H4 (cell line): ENCODE results near the gene CPNE5. TPM values are rescaled to one million over a fixed set of nuclear protein-coding genes. Genes with fewer than 3 reads are reported as not detected.
"Not testable (repeated sequence)": the region's sequence is repeated elsewhere in the genome, so short reads cannot be mapped to it uniquely, and the experiment has no call there.

Experiments used
- DNase-seq: peaks from one replicate; pipeline ENCODE4 v3.0.0-alpha.2; 2015; ENCODE audit warnings: low spot score
- total RNA-seq: library from RNA; depleted of rRNA; stranded (reverse); fragments of >200 nt; shearing (Covaris generic); gene quantifications from 2 replicates; pipeline ENCODE4 v1.2.3, GENCODE V29; 2014

The CPNE5 gene
- total RNA-seq, 1 experiment from 2014 or later = not detected

DNA sequence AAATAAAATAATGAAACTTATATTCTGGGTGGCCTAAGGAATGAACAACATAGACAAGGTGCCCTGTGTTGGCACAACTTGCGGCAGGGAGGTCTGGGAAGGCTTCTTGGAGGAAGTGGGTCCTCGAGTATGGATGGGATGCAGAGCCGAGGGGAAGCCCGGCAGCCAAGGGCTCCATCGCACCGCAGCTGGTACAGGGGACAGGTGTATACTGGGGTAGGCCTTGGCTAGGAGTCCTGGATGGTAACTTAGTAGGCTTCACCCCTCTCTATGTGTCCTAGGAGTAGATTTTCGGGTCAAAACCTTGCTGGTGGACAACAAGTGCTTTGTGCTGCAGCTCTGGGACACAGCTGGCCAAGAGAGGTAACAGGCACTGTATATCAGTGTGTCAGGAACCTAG lies 113.7 kb downstream of the CPNE5 start:
- DNase-seq = no peak

DNA sequence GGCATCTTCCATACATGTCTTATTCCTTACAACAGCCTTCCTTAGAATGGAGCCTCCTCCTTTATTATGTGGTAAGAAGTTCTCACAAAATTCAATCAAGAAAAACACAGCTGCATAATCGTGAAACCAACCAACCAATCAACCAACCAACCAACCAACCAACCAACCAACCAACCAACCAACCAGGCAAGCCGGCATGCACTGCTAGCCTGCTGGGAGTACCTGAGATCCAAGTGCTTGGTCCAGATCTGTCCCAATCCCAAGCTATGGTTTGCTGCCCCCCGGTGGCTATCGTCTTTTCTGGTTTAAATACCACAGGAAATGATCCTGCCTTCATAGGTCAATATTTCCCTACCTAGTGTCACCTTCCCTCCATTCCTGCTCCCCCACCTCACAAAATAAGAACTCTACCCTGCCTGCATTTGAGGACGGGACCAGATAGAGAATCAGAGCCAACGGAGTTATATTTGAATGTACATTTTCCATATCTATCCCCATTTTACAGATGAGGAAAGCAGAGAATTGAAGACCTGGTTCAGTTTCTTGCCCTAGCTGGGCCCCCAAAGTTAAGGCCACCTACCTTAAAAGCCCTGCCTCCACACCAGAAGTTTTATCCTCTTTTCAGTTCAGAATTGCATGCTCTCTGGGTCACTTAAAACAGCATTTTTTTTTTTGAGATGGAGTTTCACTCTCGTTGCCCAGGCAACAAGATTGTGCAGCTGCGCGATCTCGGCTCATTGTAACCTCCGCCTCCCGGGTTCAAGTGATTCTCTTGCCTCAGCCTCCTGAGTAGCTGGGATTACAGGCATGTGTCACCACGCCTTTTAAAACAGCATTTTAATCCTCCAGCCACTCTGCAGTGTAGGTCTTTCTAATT lies 114.5 kb downstream of the CPNE5 start:
- DNase-seq = peak; percentile 59

DNA sequence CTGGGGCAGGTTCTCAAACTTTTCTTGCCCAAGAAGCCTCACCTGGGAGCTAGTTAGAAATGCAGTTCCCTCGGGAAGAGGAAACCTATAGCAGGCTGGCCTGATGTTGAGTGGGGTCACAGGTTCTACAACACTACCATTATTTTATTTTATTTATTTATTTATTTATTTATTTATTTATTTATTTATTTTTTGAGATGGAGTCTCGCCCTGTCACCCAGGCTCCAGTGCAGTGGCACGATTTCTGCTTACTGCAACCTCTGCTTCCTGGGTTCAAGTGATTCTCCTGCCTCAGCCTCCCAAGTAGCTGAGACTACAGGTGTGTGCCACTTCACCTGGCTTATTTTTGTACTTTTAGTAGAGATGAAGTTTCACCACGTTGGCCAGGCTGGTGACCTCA lies 115.3 kb downstream of the CPNE5 start:
- not testable (repeated sequence) for DNase-seq

DNA sequence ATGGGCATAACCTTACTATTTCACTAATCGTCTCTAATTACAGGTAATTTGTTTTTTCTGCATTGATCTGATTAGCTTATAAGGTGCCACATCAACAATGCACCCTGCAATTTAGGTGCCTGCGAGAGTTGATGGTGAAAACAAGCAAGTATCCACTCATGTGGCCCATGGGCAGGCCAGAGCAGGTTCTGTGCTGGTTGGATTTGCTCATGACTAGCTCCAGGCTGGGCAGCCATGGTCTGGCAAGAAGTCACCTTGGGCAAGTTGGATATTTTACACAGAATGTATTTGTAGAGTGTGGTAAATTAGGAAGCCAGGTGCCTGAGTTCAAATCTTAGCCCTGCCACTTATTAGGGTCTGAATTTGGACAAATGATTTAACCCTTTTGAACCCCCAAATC lies 116.4 kb downstream of the CPNE5 start:
- no peak for DNase-seq

DNA sequence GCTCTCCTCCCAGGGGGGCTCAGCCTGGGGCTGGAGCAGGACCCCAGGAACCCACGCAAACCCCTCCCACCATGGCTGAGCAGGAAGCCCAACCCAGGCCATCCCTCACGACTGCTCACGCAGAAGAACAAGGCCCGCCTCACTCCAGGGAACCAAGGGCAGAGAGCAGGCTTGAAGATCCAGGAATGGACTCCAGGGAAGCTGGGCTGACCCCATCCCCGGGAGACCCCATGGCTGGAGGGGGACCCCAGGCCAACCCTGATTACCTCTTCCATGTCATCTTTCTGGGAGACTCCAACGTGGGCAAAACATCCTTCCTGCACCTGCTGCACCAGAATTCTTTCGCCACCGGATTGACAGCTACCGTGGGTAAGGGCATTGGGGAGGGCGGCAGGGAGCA lies 116.9 kb downstream of the CPNE5 start:
- DNase-seq = no peak

DNA sequence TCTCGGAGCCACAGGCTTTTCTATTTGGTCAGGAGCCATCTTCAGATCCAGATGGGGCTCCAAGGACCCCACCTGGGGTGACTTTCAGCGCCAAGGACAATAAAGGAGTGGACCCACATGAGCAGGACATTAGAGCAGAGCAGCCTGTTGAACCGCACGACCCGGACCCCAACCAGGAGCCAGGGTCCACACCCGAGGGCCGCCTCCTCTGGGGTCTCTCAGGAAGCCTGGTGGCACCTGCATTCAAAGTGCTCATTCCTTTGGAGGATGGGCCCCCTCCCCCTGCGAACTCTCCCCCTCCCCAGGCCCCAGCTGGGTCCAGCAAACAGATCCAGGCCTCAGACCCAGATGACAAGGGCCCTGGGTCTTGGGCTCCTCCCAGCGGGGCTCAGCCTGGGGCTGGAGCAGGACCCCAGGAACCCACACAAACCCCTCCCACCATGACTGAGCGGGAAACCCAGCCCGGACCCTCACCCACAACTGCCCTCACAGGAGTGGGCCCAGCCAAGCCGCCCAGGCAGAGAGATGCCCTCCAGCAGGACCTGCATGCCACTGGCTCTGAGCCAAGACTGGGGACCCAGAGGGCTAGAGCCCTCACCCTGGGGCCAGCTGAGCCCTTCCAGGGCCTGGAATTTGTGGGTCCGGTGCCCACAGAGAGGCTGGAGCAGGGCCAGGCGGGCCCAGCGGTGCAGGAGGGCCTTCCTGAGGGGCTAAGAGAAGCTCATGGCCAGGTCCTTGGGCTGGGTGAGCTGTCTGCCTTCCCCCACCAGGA lies 117.7 kb downstream of the CPNE5 start:
- no peak for DNase-seq

DNA sequence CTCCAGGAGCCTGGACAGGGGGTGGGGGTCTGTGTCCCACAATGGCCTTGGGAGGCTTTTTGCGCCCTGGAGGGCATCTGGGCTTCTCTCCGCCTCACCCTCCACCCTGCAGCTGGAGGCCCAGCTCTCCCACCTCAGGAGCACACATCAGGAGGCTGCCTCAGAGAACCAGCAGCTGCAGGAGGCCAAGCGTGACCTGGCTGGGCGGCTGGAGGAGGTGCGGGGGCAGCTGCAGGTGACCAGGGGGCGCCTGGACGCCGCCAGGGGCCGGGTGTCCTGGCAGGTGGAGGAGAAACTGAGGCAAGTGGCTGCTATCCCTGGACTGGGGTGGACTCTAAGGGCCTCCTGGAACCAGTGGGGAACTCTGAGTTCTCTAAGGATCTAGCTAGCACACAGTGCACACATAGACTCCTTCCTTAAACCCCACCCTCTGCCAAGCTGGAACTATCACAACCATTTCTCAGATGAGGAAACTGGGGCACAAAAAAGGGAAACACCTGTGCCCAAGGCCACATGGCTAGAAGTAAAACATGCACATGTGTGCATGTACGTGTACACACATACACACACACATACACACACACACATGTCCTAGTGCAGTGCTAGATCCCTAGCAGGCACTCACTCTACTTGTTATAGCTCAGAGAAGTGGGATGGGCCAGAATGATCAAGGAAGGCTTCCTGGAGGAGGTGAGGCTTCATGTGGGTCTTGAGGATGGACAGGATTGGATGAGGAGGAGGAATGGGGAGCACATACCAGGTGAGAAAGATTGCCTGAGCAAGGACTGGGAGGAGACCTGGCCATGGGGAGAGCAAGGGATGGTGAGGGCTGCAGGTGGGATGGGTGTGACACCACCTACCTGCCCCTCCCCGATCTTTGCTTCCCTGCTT lies 118.7 kb downstream of the CPNE5 start:
- no peak for DNase-seq

DNA sequence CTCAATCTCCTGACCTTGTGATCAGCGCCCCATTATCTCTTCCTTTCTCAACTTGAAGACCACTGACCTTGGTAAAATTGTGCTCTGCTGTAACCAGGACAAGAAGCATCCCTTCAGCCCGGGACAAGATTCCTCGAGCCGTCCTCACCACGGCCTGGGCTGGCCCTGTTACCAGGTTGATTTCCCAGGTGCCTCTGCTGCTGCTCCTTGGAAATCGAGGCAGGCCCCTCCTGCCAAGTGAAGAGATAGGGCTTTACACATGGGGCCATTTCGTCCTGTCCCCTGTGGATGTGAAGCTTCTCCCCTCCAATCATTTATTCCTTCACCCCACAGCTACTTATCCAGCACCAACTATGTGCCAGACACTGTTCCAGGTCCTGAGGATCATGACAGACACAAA lies 120.1 kb downstream of the CPNE5 start:
- no peak for DNase-seq

DNA sequence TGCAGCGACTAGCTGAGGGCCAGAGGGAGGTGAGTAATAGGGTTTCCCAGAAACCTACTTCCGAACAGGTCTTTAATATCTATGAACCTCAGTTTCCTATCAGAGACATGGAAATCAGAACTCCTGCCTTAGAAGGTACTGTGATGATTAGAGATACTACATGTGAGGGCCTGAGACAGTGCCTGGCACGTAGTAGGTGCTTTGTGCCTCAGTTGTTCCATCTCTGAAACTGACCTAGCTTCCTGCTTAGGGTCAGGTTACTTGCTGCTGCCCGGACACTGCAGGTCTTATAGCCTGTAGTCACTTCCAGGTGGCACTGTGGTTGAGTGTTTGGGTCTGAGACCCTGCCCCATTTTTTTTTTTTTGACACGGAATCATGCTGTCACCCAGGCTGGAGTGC lies 120.7 kb downstream of the CPNE5 start:
- no peak for DNase-seq

DNA sequence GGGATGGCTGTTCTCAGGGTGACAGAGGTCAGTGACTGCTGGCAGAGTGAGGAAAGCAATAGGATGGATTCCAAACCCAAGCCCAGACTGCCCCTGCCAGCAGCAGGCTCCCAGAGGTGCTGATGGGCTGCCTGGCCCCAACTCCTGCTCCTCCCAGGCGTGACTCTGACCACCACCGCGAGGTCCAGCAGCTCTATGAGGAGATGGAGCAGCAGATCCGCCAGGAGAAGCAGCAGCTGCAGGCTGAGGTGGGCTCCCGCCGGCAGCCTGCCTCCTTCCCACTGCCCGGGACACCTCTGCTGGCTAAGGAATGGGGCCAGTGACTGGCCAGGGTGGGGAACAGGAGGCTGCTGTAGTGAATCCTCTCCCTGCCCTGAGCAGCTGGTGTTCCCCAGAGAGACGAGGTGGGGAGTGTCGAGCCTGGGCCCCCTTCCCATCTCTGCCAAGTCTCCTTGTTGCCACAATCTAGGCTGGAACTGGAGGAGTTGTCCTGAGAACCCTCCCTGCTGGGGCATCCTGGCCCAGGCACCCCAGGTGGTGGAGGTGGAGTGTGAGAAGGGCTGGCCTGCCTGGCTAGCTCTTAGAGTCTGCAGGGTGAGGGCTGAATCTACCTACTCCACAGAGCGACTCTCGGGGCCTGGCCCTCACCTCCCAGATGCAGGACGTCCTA lies 121.2 kb downstream of the CPNE5 start:
- DNase-seq = no peak

DNA sequence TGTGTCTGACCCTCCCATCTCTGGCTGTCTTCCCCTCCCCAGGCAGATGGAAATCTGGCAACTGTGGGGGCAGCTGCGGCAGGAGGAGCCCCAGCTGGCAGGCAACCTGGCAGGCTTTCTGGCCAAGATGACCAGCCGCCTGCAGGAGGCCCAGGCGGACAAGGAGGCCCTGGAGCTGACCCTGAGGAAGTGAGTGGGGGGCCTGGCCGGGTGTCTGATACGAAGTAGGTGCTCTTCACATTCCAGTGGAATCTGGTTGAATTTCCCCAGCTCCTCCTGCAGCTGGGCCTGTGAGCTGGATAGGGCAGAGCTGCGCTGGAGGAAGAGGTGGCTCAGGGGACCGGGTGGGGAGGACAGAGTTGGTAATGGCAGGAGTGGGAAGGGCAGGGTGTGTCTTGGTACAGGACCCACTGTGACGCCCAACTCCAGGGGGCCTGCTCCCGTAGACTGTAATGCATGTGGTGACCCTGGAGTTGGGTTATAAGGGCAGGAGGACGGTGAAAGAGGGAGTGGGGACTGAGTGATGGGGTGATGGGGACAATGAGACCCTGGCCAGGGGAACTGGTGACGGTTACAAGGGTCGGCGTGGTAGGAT lies 121.9 kb downstream of the CPNE5 start:
- no peak for DNase-seq

DNA sequence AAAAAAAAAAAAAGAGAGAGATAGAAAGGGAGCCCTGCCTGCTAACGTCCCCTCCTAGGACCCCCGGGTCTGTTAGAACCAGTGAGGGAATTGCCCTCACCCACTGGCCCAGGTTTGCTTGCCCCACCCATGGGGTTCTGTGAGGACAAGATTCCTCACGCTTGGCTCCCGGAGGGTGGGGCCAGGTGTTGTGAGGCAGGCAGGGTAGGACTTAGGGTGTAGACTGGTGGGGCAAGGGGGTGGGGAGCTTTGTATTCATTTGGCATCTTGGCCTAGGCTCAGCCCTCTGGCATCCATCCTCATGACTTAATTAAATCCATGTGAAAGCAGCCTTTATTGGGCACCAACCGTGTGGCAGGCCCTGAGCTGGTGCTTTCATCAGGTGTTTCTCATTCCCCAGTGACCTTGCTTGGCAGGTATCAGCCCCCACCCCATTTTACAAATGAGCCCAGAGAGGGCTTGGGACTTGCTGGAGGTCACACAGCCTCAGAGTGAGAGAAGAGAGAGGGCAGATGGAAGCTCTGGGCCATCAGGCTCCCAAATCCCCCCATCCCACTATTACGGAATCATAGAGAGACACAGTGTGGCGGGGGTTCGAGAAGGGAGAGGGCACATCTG lies 122.7 kb downstream of the CPNE5 start:
- DNase-seq = no peak

DNA sequence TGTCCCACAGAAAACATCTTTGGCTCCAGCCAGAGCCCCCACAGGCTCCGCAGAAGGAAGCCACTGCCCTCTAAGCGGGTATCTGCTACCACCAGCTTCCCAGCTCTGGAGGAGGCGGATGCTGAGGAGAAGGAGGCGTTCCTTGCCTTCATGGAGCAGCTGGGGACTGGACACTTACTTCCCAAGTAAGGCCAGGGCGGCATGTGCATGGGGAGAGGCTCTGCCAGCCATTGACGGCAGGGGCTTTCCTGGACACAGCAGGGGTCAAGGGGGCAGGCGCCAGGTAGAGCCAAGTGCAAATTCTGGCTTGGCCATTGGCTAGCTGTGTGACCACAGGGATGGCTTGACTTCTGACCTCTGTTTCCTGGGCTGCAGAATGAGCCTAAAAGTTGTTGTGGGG lies 123.8 kb downstream of the CPNE5 start:
- DNase-seq = no peak

DNA sequence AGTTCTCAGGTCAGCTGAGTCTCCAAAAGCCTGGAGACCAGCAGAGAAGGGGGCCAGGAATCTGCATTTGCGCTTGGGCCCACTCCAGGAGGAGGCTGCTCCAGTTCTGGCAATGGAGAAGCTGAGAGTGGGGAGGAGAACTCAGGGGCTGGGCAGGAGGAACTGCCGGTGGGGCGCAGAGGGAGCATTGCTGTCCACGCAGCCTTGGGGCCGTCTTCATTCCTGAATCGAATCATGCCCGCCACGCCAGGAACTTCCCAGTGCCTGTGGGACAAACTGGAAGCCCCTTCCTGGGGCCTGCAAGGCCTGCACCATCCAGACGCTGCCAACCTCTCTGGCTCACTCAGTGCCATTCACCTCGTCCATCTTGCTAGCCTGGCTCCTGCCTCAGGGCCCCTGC lies 124.7 kb downstream of the CPNE5 start:
- no peak for DNase-seq

DNA sequence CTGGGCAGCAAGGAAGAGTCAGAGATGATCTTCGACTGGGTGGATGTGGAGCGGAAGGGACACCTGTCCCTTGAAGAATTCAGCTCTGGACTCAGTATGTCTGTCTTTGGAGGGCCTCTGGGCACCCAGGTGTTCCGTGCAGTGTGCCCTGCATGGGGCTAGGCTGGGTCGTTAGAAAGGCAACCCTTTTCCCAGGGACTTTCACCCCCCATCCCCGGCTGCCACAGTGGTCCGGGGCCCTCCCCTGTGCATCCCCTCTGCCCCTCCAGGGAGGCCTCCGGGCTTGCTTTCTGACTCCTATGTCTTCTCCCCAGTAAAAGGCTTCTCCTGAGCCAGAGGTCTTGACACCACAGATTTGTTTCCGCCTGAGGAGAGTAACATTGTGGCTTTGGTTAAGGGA lies 125.4 kb downstream of the CPNE5 start:
- DNase-seq = no peak

DNA sequence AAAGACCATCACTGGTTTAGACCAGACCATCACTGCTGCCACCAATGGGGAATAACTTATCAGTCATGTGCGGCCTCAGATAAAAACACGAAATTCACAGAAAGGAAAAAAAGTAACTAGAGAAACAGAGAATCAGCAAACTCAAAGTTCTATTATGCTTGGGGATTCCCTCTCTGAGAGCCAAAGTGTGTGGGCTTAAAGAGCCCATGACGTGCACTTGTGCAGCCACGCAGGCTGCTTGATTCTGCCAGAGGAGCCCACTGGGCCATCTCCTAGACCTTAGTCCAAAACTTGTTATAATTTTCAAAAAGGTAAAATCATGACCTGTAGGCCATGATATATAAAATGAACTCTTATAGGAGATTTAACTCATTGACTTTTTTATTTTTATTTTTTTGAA lies 126.4 kb downstream of the CPNE5 start:
- DNase-seq = no peak

DNA sequence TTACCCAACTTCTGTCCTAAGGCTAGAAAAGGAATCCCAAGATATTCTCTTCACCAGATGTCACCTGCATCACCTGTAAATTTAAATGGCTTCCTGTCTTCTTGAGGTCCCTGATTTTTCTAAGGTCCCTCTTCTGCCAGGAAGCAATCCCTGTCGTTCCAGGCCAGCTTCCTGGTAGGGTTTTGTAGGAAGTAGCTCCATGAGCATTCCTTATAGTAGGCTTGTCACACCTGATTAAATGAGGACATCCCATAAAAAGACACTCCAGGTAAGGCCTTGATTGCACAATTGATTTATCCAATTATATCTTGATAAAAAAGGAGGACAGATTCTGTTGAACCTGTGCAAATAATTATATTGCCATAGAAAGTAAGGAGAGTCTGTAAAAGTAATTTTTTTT lies 132.9 kb downstream of the CPNE5 start:
- no peak for DNase-seq

DNA sequence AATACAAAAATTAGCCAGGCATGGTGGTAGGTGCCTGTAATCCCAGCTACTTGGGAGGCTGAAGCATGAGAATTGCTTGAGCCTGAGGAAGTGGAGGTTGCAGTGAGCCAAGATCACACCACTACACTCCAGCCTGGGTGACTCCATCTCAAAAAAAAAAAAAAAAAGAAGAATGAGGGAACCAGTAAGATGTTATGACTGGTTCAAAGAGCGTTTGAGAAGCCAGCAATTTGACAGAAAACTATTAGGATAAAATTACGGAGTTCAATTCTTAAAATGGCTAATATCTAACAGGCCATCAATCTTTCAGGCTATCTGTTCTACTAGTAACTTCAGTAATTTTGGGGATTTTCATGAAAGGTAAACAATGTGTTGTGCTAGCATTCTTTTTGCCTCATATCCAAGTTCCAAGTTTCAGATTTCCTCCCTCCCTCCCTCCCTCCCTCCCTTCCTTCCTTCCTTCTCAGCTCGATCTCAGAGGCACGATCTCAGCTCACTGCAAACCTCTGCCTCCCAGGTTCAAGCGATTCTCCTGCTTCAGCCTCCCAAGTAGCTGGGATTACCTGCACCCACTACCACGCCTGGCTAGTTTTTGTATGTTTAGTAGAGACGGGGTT lies 134.2 kb downstream of the CPNE5 start:
- DNase-seq = not testable (repeated sequence)

DNA sequence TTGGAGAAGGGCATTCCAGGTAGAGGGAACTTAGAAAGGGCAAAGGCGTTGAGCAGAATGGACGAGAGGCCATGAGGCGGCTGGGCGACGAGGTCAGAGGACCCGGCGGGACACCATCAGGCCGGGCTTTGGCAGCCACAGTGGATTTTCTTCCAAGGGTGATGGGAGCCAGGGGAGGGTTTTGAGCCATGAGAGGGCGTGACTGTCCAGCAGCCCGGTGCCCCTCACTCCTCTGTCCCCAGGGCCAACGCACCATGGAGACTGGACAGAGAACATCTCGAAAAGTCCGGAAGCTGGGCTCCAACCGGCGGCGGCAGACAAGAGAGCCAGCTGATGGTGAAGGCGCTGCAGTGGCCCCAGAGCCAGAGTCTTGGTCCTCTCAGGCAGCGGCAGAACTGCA lies 135.3 kb downstream of the CPNE5 start:
- no peak for DNase-seq

DNA sequence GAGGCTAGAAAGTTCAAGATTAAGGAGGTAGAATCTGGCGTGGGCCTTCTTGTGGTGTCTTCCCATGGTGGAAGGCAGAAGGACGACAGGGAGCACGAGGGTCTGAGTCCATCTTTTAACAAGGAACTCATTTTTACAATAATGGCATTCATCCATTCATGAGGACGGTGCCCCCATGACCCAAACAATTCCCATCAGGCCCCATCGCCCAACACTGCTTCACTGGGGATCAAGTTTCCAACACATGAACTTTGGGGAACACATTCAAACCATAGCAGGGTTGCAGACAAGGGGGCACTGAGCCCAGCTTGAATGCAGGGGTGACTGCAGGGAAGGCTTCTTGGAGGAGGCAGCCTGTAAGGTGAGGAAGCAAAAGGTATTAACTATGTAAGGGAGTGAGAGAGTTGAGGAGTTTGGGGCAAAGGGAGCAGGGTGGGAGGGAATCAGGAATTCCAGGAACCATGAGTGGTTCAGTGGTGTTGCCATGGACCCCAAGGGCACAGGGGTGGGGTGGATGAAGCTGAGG lies 136.1 kb downstream of the CPNE5 start:
- DNase-seq = no peak
